Body of pancreas (tissue), 4 donors: ENCODE results near the gene TAPT1. TPM values are rescaled to one million over a fixed set of nuclear protein-coding genes. Genes with fewer than 3 reads are reported as not detected.
A peak's percentile ranks its signal among the peaks of the same experiment; 100 is the strongest.

ENCODE experiments used
- ATAC-seq: fragments of 150-250 bp; one replicate; pipeline ENCODE4 v1.9.1; 2016
- DNase-seq, 4 donors: peaks; one replicate each; pipeline ENCODE4 v3.0.0-alpha.2; 2019
- H3K27ac ChIP-seq, 4 donors: fragments of 200-600 bp; sonication (generic); 1 replicate in 3 of 4; 2 replicates in 1 of 4; pipeline versions ENCODE4 v1.5.1 to v1.6.1; 2016 to 2019; ENCODE audit warnings: mild to moderate bottlenecking in 1 of 4, mixed read lengths in 1 of 4, moderate library complexity in 1 of 4
- H3K27me3 ChIP-seq, 2 donors: fragments of 200-600 bp; sonication (generic); one replicate each; pipeline ENCODE4 v1.6.0; 2016; ENCODE audit warnings: mild to moderate bottlenecking in 1 of 2
- H3K36me3 ChIP-seq, 2 donors: fragments of 200-600 bp; sonication (generic); replicated peaks in 1 of 2; 2 replicates each; pipeline ENCODE4 v1.5.1; 2016; ENCODE audit warnings: low read depth in 2 of 2; ENCODE audit not compliant: insufficient read depth in 1 of 2
- H3K4me1 ChIP-seq: fragments of 200-600 bp; sonication (generic); one replicate; pipeline ENCODE4 v1.6.0; 2016
- H3K4me3 ChIP-seq, 2 donors: fragments of 200-600 bp; sonication (generic); 1 replicate in 1 of 2; 2 replicates in 1 of 2; pipeline ENCODE4 v1.5.1; 2016 to 2019
- H3K9me3 ChIP-seq, 3 donors: fragments of 200-600 bp; sonication (generic); 1 replicate in 2 of 3; 2 replicates in 1 of 3; pipeline ENCODE4 v1.5.1; 2016
- CTCF ChIP-seq, 7 experiments: fragments of 450-650 bp in 4 of 7; fragments of 200-600 bp in 3 of 7; sonication (generic) in 3 of 7; IDR thresholded peaks; one replicate each; pipeline ENCODE4 v1.5.1; 2016 to 2019; ENCODE audit warnings: antibody characterized with exemption in 7 of 7
- POLR2A ChIP-seq, 3 donors: fragments of 450-650 bp; IDR thresholded peaks; one replicate each; pipeline ENCODE4 v1.6.1; 2016; ENCODE audit warnings: antibody characterized with exemption in 3 of 3, mild to moderate bottlenecking in 2 of 3
- WGBS, 2 donors: methylation state at CpG; one replicate each; pipeline ENCODE4 v1.1.5; 2017; 5-methylcytosine and 5-hydroxymethylcytosine counted together
- intact Hi-C: fragments of 100-400 bp; cut with DNase I; formaldehyde crosslinking; loops from one replicate; pipeline ENCODE4 v1.15.1; 2023
- total RNA-seq, 2 donors: library from RNA; depleted of rRNA; stranded (reverse); fragments of >200 nt; gene quantifications; one replicate each; pipeline ENCODE4 v1.1.0, GENCODE V29; 2016

The TAPT1 gene
- total RNA-seq, 2 donors from 2014 or later: 26.4 to 30.9 TPM

GRCh38 chr4:16183604-16184003 is 42.7 kb downstream of the TAPT1 start:
- H3K4me1 ChIP-seq: no peaks in the 10 kb centered on the region
- no peaks in the 10 kb centered on the region for H3K27me3 ChIP-seq
- no peak for ATAC-seq
- no peak overlapping the region for H3K27ac ChIP-seq
- intact Hi-C loops: no loop called here
- no peak for DNase-seq
- TF ChIP-seq POLR2A (IDR thresholded peaks at IDR 0.05): no peak
- no peak for TF ChIP-seq CTCF (IDR thresholded peaks at IDR 0.05)
- peaks cover 0 to 6% of the 10 kb centered on the region in 2 donors for H3K36me3 ChIP-seq
- H3K9me3 ChIP-seq: no peaks in the 10 kb centered on the region
- WGBS, 2 donors: 83 to 90% methylated on average over 2 of the region's 2 CpGs
- H3K4me3 ChIP-seq: no peak overlapping the region

- ATAC-seq (no peak), DNase-seq (no peak)
- Histone ChIP-seq H3K27ac (no peak overlapping the region), H3K27me3 (no peaks in the 10 kb centered on the region), H3K4me1 (no peaks in the 10 kb centered on the region), H3K9me3 (no peaks in the 10 kb centered on the region), H3K4me3 (no peak overlapping the region), H3K36me3 (peaks cover 0 to 9% of the 10 kb centered on the region in 2 donors)
- 90 to 94% methylated on average over 6 of the region's 6 CpGs for WGBS, 2 donors
- intact Hi-C loops: no loop called here
- no peak for TF ChIP-seq POLR2A (IDR thresholded peaks at IDR 0.05)
- no peak for TF ChIP-seq CTCF (IDR thresholded peaks at IDR 0.05)
Measured at GRCh38 chr4:16176621-16177020, 49.6 kb downstream of the TAPT1 start.

- intact Hi-C loops: no loop called here
- Histone ChIP-seq H3K36me3 (peaks cover 0 to 12% of the 10 kb centered on the region in 2 donors), H3K27me3 (no peaks in the 10 kb centered on the region), H3K4me3 (no peak overlapping the region), H3K9me3 (no peaks in the 10 kb centered on the region), H3K27ac (no peak overlapping the region), H3K4me1 (no peaks in the 10 kb centered on the region)
- 50 to 61% methylated on average over 7 of the region's 7 CpGs for WGBS, 2 donors
- ATAC-seq (no peak), DNase-seq (peak in 1 of 4 donors; percentile 28)
- TF ChIP-seq CTCF (IDR thresholded peaks at IDR 0.05) (no peak), POLR2A (IDR thresholded peaks at IDR 0.05) (no peak)
Measured at GRCh38 chr4:16171831-16172230, 54.4 kb downstream of the TAPT1 start.

GRCh38 chr4:16169490-16169889 is 56.8 kb downstream of the TAPT1 start:
- DNase-seq (no peak), ATAC-seq (no peak)
- H3K27ac ChIP-seq: no peak overlapping the region
- TF ChIP-seq CTCF (IDR thresholded peaks at IDR 0.05): no peak
- TF ChIP-seq POLR2A (IDR thresholded peaks at IDR 0.05): no peak
- no peaks in the 10 kb centered on the region for H3K4me1 ChIP-seq
- H3K4me3 ChIP-seq: no peak overlapping the region
- peaks cover 6 to 20% of the 10 kb centered on the region in 2 donors for H3K36me3 ChIP-seq
- no peaks in the 10 kb centered on the region for H3K9me3 ChIP-seq
- 89 to 93% methylated on average over 4 of the region's 4 CpGs for WGBS, 2 donors
- intact Hi-C loops: no loop called here
- no peaks in the 10 kb centered on the region for H3K27me3 ChIP-seq

GRCh38 chr4:16168710-16169388 is 57.4 kb downstream of the TAPT1 start:
- Histone ChIP-seq H3K27ac (no peak overlapping the region), H3K36me3 (peaks cover 6 to 23% of the 10 kb centered on the region in 2 donors)

More at GRCh38 chr4:16168710-16169388, 57.4 kb downstream of the TAPT1 start:
- WGBS, 2 donors: 85 to 93% methylated on average over 3 of the region's 3 CpGs
- ATAC-seq (no peak), DNase-seq (no peak)
- intact Hi-C loops: no loop called here
- Histone ChIP-seq H3K4me1 (no peaks in the 10 kb centered on the region), H3K27me3 (no peaks in the 10 kb centered on the region), H3K4me3 (no peak overlapping the region), H3K9me3 (no peaks in the 10 kb centered on the region)
- TF ChIP-seq CTCF (IDR thresholded peaks at IDR 0.05): no peak
- TF ChIP-seq POLR2A (IDR thresholded peaks at IDR 0.05): no peak
